Glomerular visceral epithelial cell (primary cell): ENCODE measurements around the gene FAM174A.
"Not testable (repeated sequence)": the region's sequence is repeated elsewhere in the genome, so short reads cannot be mapped to it uniquely, and the experiment has no call there.

ENCODE experiments used
- DNase-seq: peaks from one replicate; pipeline ENCODE4 v3.0.0-alpha.2; 2016; ENCODE audit errors: extremely low spot score

Gene FAM174A

GRCh38 chr5:100575815-100576214 is 40.6 kb downstream of the FAM174A start:
- DNase-seq: no peak

- no peak for DNase-seq
These were observed 41.1 kb downstream of the FAM174A start for GRCh38 chr5:100576217-100576751.

DNA sequence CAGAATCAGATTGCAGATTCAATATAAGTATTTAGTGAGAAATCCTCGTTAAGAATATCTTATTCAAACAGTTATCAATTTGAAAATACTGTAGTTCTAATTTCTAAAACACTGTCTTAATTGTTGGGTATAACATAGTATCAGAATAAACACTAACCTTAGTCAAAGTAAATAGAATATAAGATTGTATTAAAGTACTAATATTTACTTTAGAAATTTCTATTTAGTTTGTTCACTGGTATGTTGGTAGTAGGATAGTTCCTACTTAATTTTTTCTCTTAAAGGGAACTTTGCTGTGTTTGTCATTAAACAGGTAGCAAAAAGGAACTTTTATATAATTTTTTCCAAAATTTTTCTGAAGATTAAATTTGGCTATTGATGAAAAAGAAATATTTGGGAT is 42.3 kb downstream of the FAM174A start:
- no peak for DNase-seq

- no peak for DNase-seq
These were observed 48.9 kb downstream of the FAM174A start for GRCh38 chr5:100584069-100584468.

GRCh38 chr5:100584889-100585288 is 49.7 kb downstream of the FAM174A start:
- no peak for DNase-seq

DNA sequence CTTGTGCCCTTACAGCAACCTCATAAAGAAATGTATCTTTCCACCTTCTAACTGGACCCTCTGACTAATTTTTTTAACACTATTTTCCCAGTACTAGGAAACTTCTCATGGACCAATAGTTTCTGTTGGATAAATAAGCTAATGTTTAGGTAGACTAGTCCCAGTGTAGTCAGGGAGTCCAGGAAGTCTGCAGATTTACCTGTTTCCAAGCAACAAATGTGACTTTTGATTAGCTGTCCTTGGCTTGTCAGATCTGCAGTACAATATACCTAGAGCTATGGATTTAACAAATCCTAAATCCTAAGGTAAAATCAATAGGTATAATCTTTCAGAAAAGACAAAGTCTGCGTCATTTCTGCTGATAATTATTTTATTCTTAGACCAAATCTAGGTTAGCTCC is 55.7 kb downstream of the FAM174A start:
- DNase-seq: no peak

DNA sequence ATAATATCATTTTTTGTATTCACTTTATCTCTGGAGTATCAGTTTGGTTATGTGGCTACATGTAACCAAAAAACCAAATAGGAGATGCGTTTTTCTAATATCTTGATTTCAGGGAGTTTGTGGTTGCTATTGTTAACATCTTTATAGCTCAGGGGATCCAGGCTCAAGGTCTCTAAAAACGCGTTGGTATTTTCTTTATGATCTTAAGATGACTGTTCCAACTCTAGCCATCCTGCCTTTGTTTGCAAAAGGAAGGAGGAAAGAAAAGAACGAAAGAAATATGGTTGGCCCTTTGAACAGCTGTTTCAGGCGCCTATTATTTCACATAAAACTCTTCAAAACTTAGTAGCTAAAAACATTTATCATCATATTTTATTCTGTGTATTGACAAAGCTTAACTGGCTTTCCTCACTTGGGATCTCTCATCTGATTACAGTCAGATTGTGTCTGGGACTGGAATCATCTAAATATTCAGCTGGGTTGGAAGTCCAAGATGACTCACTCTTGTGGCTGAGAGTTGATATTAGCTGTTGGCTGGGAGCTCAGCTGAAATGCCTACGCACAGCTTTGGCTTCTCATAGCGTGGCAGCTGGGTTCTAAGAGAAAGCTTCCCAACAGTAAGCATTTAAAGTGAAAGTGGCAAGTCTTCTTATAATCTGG is 60.1 kb downstream of the FAM174A start:
- DNase-seq: peak; percentile 90

- DNase-seq: no peak
These were observed 60.6 kb downstream of the FAM174A start for GRCh38 chr5:100595812-100596173.

- DNase-seq: no peak
These were observed 63.3 kb downstream of the FAM174A start for GRCh38 chr5:100598446-100598845.

GRCh38 chr5:100600298-100600994 is 65.3 kb downstream of the FAM174A start:
- DNase-seq: no peak

GRCh38 chr5:100603141-100603540 is 68.0 kb downstream of the FAM174A start:
- DNase-seq: no peak

- DNase-seq: not testable (repeated sequence)
These were observed 68.8 kb downstream of the FAM174A start for GRCh38 chr5:100604021-100604420.

DNA sequence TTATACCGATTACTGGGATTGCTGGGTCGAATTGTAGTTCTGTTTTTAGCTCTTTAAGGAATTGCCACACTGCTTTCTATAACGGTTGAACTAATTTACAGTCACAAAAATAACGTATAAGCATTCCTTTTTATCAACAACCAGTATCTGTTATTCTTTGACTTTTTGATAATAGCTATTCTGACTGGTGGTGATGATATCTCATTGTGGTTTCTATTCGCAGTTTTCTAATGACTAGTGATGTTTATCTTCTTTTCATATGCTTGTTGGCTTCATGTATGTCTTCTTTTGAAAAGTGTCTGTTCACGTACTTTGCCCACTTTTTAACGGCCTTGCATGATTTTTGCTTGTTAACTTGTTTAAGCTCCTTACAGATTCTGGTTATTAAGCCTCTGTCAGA is 74.4 kb downstream of the FAM174A start:
- DNase-seq: no peak

DNA sequence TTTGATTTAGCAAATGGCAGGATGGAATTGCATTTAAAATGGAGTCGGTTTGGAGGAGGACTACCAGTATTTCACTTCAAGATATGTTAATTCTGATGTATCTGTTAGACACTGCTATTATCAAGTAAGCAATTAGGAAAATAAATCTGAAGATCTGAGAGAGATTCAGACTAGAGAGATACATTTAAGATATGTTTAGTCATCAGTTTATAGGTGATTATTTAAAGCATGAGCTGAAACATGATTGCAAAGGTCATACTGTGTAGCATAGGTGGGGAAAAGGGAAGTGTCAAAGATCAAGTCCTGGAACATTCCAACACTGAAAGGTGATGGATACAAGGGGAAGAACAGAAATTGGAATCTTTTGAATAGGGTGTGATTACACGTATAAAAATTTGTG is 79.1 kb downstream of the FAM174A start:
- no peak for DNase-seq

DNA sequence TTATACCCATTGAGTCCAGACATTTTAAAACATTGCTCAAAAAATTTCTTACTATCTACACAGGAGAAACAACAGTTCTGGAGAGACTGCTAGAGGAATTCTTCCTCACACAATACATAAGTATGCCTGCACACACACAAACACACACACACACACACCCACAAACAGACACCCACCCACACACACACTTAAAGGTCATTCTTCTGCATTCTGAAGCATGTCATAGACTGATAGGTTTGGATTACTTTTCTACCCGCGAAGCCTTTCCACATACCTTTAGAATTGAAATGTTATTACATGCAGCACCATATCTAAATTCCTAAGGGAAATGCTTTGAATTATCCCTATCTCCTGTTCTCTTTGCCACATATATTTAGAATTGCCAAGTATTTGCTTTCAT is 80.2 kb downstream of the FAM174A start:
- DNase-seq: no peak

DNA sequence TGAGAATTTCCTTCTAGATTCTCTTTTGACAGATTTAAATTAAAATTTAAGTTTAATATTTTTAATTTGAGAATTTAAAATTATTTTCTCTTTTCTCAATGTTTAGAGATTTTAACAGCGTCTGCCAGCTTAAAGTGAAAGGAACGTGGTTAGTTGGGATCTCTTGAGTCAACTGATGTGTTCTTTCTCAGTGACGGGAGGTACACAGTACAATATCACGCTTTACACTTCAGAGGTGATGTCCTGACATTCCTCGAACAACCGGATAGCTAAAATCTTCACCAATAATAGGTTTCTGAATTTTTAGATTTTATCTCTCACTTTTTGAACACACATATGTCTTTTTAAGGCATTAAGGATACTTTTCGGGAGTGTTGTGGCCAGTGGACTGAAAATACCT is 81.1 kb downstream of the FAM174A start:
- DNase-seq: no peak

GRCh38 chr5:100616981-100617380 is 81.8 kb downstream of the FAM174A start:
- DNase-seq: no peak

- DNase-seq: peak; percentile 48
These were observed 88.5 kb downstream of the FAM174A start for GRCh38 chr5:100623719-100624118.

- DNase-seq: no peak
These were observed 99.9 kb downstream of the FAM174A start for GRCh38 chr5:100634937-100635534.
